Measurements from ENCODE around the gene SIN3A. TPM values are rescaled to one million over a fixed set of nuclear protein-coding genes. Genes with fewer than 3 reads are reported as not detected.

SIN3A gene
- polyA plus RNA-seq, 3 donors = 53.7 to 63.0 (median 57.7) TPM

- no peak for DNase-seq (ENCODE audit: extremely low read depth in 1 of 11, low read depth in 9 of 11, low spot score in 4 of 11)
These were observed 129.8 kb downstream of the SIN3A start for GRCh38 chr15:75321711-75322110.

Other genes starting within 250 kb of the SIN3A start
- 10 to 100 TPM in 2 of 3 donors, 1 to 10 TPM in 1; 9.0 to 12.3 (median 11.9) TPM for gene C15orf39, start 249.8 kb downstream of the SIN3A start, polyA plus RNA-seq (ENCODE audit: insufficient read length in 3 of 3)
- gene GOLGA6C, start 193.4 kb downstream of the SIN3A start, polyA plus RNA-seq (ENCODE audit: insufficient read length in 3 of 3) = not detected
- under 1 TPM; 0.20 to 0.56 (median 0.40) TPM for gene GOLGA6D, start 168.9 kb downstream of the SIN3A start, polyA plus RNA-seq (ENCODE audit: insufficient read length in 3 of 3)
- 100 to 1,000 TPM in 1 of 3 donors, 10 to 100 TPM in 2; 81.8 to 107 (median 99.9) TPM for gene COMMD4, start 115.6 kb downstream of the SIN3A start, polyA plus RNA-seq (ENCODE audit: insufficient read length in 3 of 3)
- 10 to 100 TPM; 17.3 to 36.7 (median 17.6) TPM for gene NEIL1, start 104.7 kb downstream of the SIN3A start, polyA plus RNA-seq (ENCODE audit: insufficient read length in 3 of 3)
- gene MAN2C1, start 83.1 kb downstream of the SIN3A start, polyA plus RNA-seq (ENCODE audit: insufficient read length in 3 of 3) = 100 to 1,000 TPM; 112 to 202 (median 125) TPM
- gene PTPN9, start 127.6 kb upstream of the SIN3A start, polyA plus RNA-seq (ENCODE audit: insufficient read length in 3 of 3) = 10 to 100 TPM; 40.2 to 48.3 (median 46.9) TPM
- 10 to 100 TPM; 24.3 to 29.4 (median 27.8) TPM for gene SNUPN, start 174.0 kb upstream of the SIN3A start, polyA plus RNA-seq (ENCODE audit: insufficient read length in 3 of 3)
- 10 to 100 TPM; 49.1 to 58.0 (median 54.3) TPM for gene IMP3, start 188.5 kb upstream of the SIN3A start, polyA plus RNA-seq (ENCODE audit: insufficient read length in 3 of 3)
- gene SNX33, start 196.2 kb upstream of the SIN3A start, polyA plus RNA-seq (ENCODE audit: insufficient read length in 3 of 3) = 10 to 100 TPM; 18.0 to 21.8 (median 20.5) TPM

Measured in renal cortex interstitium (tissue), 11 donors.